ENCODE data around the gene VSIG4. TPM values are rescaled to one million over a fixed set of nuclear protein-coding genes. Genes with fewer than 3 reads are reported as not detected.
A peak's percentile ranks its signal among the peaks of the same experiment; 100 is the strongest.

The VSIG4 gene
- polyA plus RNA-seq, 1 of the 3 experiments (the other 2 are of a cell fraction): not detected

GRCh38 chrX:66036231-66036630, 3.6 kb downstream of the VSIG4 start (continued):
- TF ChIP-seq SMC3 (IDR thresholded peaks at IDR 0.05; ENCODE audit: low read depth, low read length) (no peak), IRF3 (IDR thresholded peaks at IDR 0.05; ENCODE audit: low read depth, low read length) (no peak), FOSL2 (IDR thresholded peaks at IDR 0.05; ENCODE audit: borderline replicate concordance, low read depth) (no peak), MEF2A (IDR thresholded peaks at IDR 0.05; ENCODE audit: borderline replicate concordance, low read depth) (no peak), ELF1 (IDR thresholded peaks at IDR 0.05) (no peak), NFIC (IDR thresholded peaks at IDR 0.05; ENCODE audit: borderline replicate concordance) (no peak), MXI1 (IDR thresholded peaks at IDR 0.05; ENCODE audit: low read depth, low read length) (no peak), USF1 (IDR thresholded peaks at IDR 0.05; ENCODE audit: borderline replicate concordance, low read depth) (no peak)

- no peaks in the 10 kb centered on the region for H4K20me1 ChIP-seq (ENCODE audit: insufficient read depth)
- H3K36me3 ChIP-seq (replicated peaks in 1 of 2; ENCODE audit: control insufficient read depth in 1 of 2, insufficient read depth in 2 of 2, low read length in 1 of 2): no peaks in the 10 kb centered on the region
- H3K9me2 ChIP-seq: no peaks in the 10 kb centered on the region
- no peak overlapping the region for H3K9ac ChIP-seq
- H3K27me3 ChIP-seq (ENCODE audit: insufficient read depth): no peaks in the 10 kb centered on the region
- no peak for DNase-seq
- no peaks in the 10 kb centered on the region for H3K9me3 ChIP-seq
- no peak overlapping the region for H3K27ac ChIP-seq (ENCODE audit: low read depth in 2 of 2, low read length in 1 of 2)
- CTCF ChIA-PET: interaction anchor here (1.1 kb wide), 1 partner anchor 696 kb away, joined by 4 read pairs; no protein-coding TSS in a partner anchor
- no peaks in the 10 kb centered on the region for H3K79me2 ChIP-seq (ENCODE audit: insufficient read depth)
- TF ChIP-seq USF1 (IDR thresholded peaks at IDR 0.05; ENCODE audit: borderline replicate concordance, low read depth): no peak
- no peak for TF ChIP-seq FOXM1 (IDR thresholded peaks at IDR 0.05; ENCODE audit: low read depth)
- POLR2A ChIA-PET: no interaction called here
- no peaks in the 10 kb centered on the region for H3K4me1 ChIP-seq (ENCODE audit: control insufficient read depth in 1 of 2, insufficient read depth in 2 of 2, low read depth in 1 of 2, low read length in 1 of 2)
- no peaks in the 10 kb centered on the region for H3F3A ChIP-seq (replicated peaks; ENCODE audit: insufficient read depth)
- no peak overlapping the region for H3K4me3 ChIP-seq (ENCODE audit: low read depth in 2 of 2, low read length in 1 of 2)
- no peak overlapping the region for H3K4me2 ChIP-seq
- H2AFZ ChIP-seq (ENCODE audit: low read depth): no peak overlapping the region
Observed at GRCh38 chrX:66035667-66036066, 4.2 kb downstream of the VSIG4 start.

- ChIA-PET POLR2A (no interaction called here), CTCF (interaction anchor here (0.6 to 2.0 kb wide), 3 partner anchors 8 to 25 kb away, joined by 3 to 6 read pairs (median 4); no protein-coding TSS in a partner anchor)
- Histone ChIP-seq H3K79me2 (ENCODE audit: insufficient read depth) (no peaks in the 10 kb centered on the region), H3K27ac (ENCODE audit: low read depth in 2 of 2, low read length in 1 of 2) (no peak overlapping the region), H3K27me3 (ENCODE audit: insufficient read depth) (no peaks in the 10 kb centered on the region), H3K9me3 (no peaks in the 10 kb centered on the region), H3K9ac (no peak overlapping the region), H3K4me1 (ENCODE audit: control insufficient read depth in 1 of 2, insufficient read depth in 2 of 2, low read depth in 1 of 2, low read length in 1 of 2) (no peaks in the 10 kb centered on the region), H3F3A (replicated peaks; ENCODE audit: insufficient read depth) (no peaks in the 10 kb centered on the region), H4K20me1 (ENCODE audit: insufficient read depth) (no peaks in the 10 kb centered on the region), H3K4me2 (no peak overlapping the region), H3K9me2 (no peaks in the 10 kb centered on the region), H3K4me3 (ENCODE audit: low read depth in 2 of 2, low read length in 1 of 2) (no peak overlapping the region), H2AFZ (ENCODE audit: low read depth) (no peak overlapping the region), H3K36me3 (replicated peaks in 1 of 2; ENCODE audit: control insufficient read depth in 1 of 2, insufficient read depth in 2 of 2, low read length in 1 of 2) (no peaks in the 10 kb centered on the region)
- WGBS (ENCODE audit: low lambda C conversion rate): 1% methylated on average over 7 of the region's 7 CpGs
- peak; percentile 35 for TF ChIP-seq RAD21 (IDR thresholded peaks at IDR 0.05; ENCODE audit: low read length)
- no peak for TF ChIP-seq REST (IDR thresholded peaks at IDR 0.05; ENCODE audit: low read depth, low read length)
- TF ChIP-seq NRF1 (IDR thresholded peaks at IDR 0.05; ENCODE audit: low read depth, low read length): no peak
- peak; percentile 64 for TF ChIP-seq CTCF (IDR thresholded peaks at IDR 0.05)
- peak; percentile 7; the same call in 1 of the 2 replicates for TF ChIP-seq SMC3 (IDR thresholded peaks at IDR 0.05; ENCODE audit: low read depth, low read length)
- peak; percentile 7 for DNase-seq
Observed at GRCh38 chrX:66030505-66031317, 9.2 kb downstream of the VSIG4 start.

Measured in SK-N-SH (cell line).